Measurements from ENCODE around the gene RBM5. TPM values are rescaled to one million over a fixed set of nuclear protein-coding genes. Genes with fewer than 3 reads are reported as not detected.

The RBM5 gene
- total RNA-seq, 1 experiment from 2014 or later = 92.1 TPM

- no peak overlapping the region for H3K27ac Mint-ChIP-seq
- no peaks in the 10 kb centered on the region for H3K36me3 Mint-ChIP-seq
- DNase-seq (ENCODE audit: low spot score) (no peak), ATAC-seq (no peak)
- no peaks in the 10 kb centered on the region for H3K27me3 Mint-ChIP-seq (ENCODE audit: low read depth)
- ChIA-PET POLR2A (interaction anchor here (0.6 to 0.7 kb wide), 2 partner anchors 12 to 1140 kb away, joined by 3 to 8 read pairs; no protein-coding TSS in a partner anchor), CTCF (interaction anchor here (1.1 to 2.4 kb wide), 3 partner anchors 38 to 95 kb away, joined by 5 to 10 read pairs (median 6); no protein-coding TSS in a partner anchor)
- no peaks in the 10 kb centered on the region for H3K9me3 Mint-ChIP-seq
- peaks cover 32% of the 10 kb centered on the region for H3K4me1 Mint-ChIP-seq
- no peak overlapping the region for H3K4me3 Mint-ChIP-seq
- TF ChIP-seq ZNF232 (CRISPR knock-in tag; IDR thresholded peaks at IDR 0.05) = no peak
- TF ChIP-seq SMAD3 (CRISPR knock-in tag; IDR thresholded peaks at IDR 0.05; ENCODE audit: borderline replicate concordance) = no peak
- TF ChIP-seq FOXP4 (CRISPR knock-in tag; IDR thresholded peaks at IDR 0.05) = no peak
- no peak for TF ChIP-seq EMX1 (CRISPR knock-in tag; IDR thresholded peaks at IDR 0.05)
- no peak for TF ChIP-seq E2F4 (CRISPR knock-in tag; IDR thresholded peaks at IDR 0.05; ENCODE audit: borderline replicate concordance, low read depth)
- no peak for TF ChIP-seq NR1H2 (CRISPR knock-in tag; IDR thresholded peaks at IDR 0.05)
- no peak for TF ChIP-seq ZNF416 (CRISPR knock-in tag; IDR thresholded peaks at IDR 0.05)
- no peak for TF ChIP-seq TP53 (CRISPR knock-in tag; IDR thresholded peaks at IDR 0.05)
- TF ChIP-seq ATF1 (CRISPR knock-in tag; IDR thresholded peaks at IDR 0.05) = no peak
- TF ChIP-seq FOXP1 (CRISPR knock-in tag; IDR thresholded peaks at IDR 0.05; ENCODE audit: borderline replicate concordance) = no peak
- TF ChIP-seq KAT7 (CRISPR knock-in tag; IDR thresholded peaks at IDR 0.05; ENCODE audit: borderline replicate concordance) = no peak
- no peak for TF ChIP-seq USF2 (CRISPR knock-in tag; IDR thresholded peaks at IDR 0.05)
- no peak for TF ChIP-seq ATF6 (CRISPR knock-in tag; IDR thresholded peaks at IDR 0.05)
- TF ChIP-seq NFATC4 (CRISPR knock-in tag; IDR thresholded peaks at IDR 0.05) = no peak
- TF ChIP-seq ZNF671 (CRISPR knock-in tag; IDR thresholded peaks at IDR 0.05) = no peak
- no peak for TF ChIP-seq SOX15 (CRISPR knock-in tag; IDR thresholded peaks at IDR 0.05)
- no peak for TF ChIP-seq STAT6 (CRISPR knock-in tag; conservative IDR thresholded peaks at IDR 0.05; ENCODE audit: low read depth)
Observed at GRCh38 chr3:50127251-50127691, 38.6 kb downstream of the RBM5 start.

GRCh38 chr3:50128001-50128400 is 39.3 kb downstream of the RBM5 start:
- ChIA-PET POLR2A (no interaction called here), CTCF (no interaction called here)
- Mint-ChIP-seq H3K27me3 (ENCODE audit: low read depth) (no peaks in the 10 kb centered on the region), H3K27ac (no peak overlapping the region), H3K9me3 (no peaks in the 10 kb centered on the region), H3K4me3 (no peak overlapping the region), H3K4me1 (peaks cover 30% of the 10 kb centered on the region), H3K36me3 (no peaks in the 10 kb centered on the region)
- DNase-seq (ENCODE audit: low spot score) = no peak
- ATAC-seq = no peak
- TF ChIP-seq AFF4 (CRISPR knock-in tag; IDR thresholded peaks at IDR 0.05; ENCODE audit: borderline replicate concordance) = no peak
- no peak for TF ChIP-seq ARID4B (CRISPR knock-in tag; IDR thresholded peaks at IDR 0.05; ENCODE audit: borderline replicate concordance)

Data from WTC11 (cell line).